Mesenchymal stem cell (in vitro differentiated cells and primary cell): ENCODE data around the gene BRIP1.
"Not testable (repeated sequence)": the region's sequence is repeated elsewhere in the genome, so short reads cannot be mapped to it uniquely, and the experiment has no call there.

Source experiments
- DNase-seq: peaks from one replicate; pipeline ENCODE4 v3.0.0-alpha.2; 2013
- H2AFZ ChIP-seq: one replicate; pipeline ENCODE4 v1.6.1; 2013; ENCODE audit warnings: low read depth, mild to moderate bottlenecking, control low read depth, inconsistent platforms, low read length, moderate library complexity
- H2AK5ac ChIP-seq: 2 replicates; pipeline ENCODE4 v1.6.1; 2013; ENCODE audit warnings: low read length, moderate library complexity, mild to moderate bottlenecking, inconsistent platforms; ENCODE audit not compliant: severe bottlenecking
- H2BK120ac ChIP-seq: one replicate; pipeline ENCODE4 v1.6.1; 2013; ENCODE audit warnings: low read depth, mild to moderate bottlenecking, inconsistent platforms, low read length, moderate library complexity
- H2BK12ac ChIP-seq, 2 experiments: one replicate each; pipeline ENCODE4 v1.6.1; 2013; ENCODE audit warnings: inconsistent platforms in 2 of 2, low read length in 2 of 2, mild to moderate bottlenecking in 2 of 2, moderate library complexity in 2 of 2, control low read depth in 1 of 2
- H2BK15ac ChIP-seq: one replicate; pipeline ENCODE4 v1.6.1; 2013; ENCODE audit warnings: mild to moderate bottlenecking, low read depth, inconsistent platforms; ENCODE audit not compliant: poor library complexity, severe bottlenecking
- H2BK5ac ChIP-seq: 2 replicates; pipeline ENCODE4 v1.6.1; 2013; ENCODE audit warnings: low read depth, mild to moderate bottlenecking, low read length, control low read depth, inconsistent platforms; ENCODE audit not compliant: poor library complexity, severe bottlenecking
- H3K14ac ChIP-seq, 2 experiments: one replicate each; pipeline ENCODE4 v1.6.1; 2013; ENCODE audit warnings: inconsistent platforms in 2 of 2, low read length in 2 of 2, control low read depth in 1 of 2, mild to moderate bottlenecking in 1 of 2, moderate library complexity in 1 of 2
- H3K18ac ChIP-seq, 2 experiments: one replicate each; pipeline ENCODE4 v1.6.1; 2013; ENCODE audit warnings: inconsistent platforms in 2 of 2, low read length in 2 of 2, control low read depth in 1 of 2, low read depth in 1 of 2, mild to moderate bottlenecking in 1 of 2
- H3K23ac ChIP-seq, 2 experiments: one replicate each; pipeline ENCODE4 v1.6.1; 2013; ENCODE audit warnings: inconsistent platforms in 2 of 2, low read length in 2 of 2, mild to moderate bottlenecking in 2 of 2, moderate library complexity in 2 of 2, control low read depth in 1 of 2
- H3K27ac ChIP-seq: 2 replicates; pipeline ENCODE4 v1.5.1; 2013; ENCODE audit warnings: mild to moderate bottlenecking, moderate library complexity, low read length, control low read depth, inconsistent platforms; ENCODE audit not compliant: poor library complexity, severe bottlenecking
- H3K27me3 ChIP-seq, 2 experiments: 2 replicates each; pipeline versions ENCODE4 v1.6.1 to v1.7.0; 2013; ENCODE audit warnings: low read length in 2 of 2, mild to moderate bottlenecking in 2 of 2, moderate library complexity in 2 of 2, control low read depth in 1 of 2, inconsistent platforms in 1 of 2; ENCODE audit not compliant: control insufficient read depth in 1 of 2, insufficient read depth in 1 of 2
- H3K36me3 ChIP-seq, 2 experiments: 2 replicates each; pipeline versions ENCODE4 v1.6.1 to v1.7.0; 2013; ENCODE audit warnings: low read length in 2 of 2, control low read depth in 1 of 2, inconsistent platforms in 1 of 2, low read depth in 1 of 2, mild to moderate bottlenecking in 1 of 2; ENCODE audit not compliant: insufficient read depth in 2 of 2, control insufficient read depth in 1 of 2
- H3K4ac ChIP-seq, 2 experiments: one replicate each; pipeline ENCODE4 v1.6.1; 2013; ENCODE audit warnings: inconsistent platforms in 2 of 2, low read length in 2 of 2, mild to moderate bottlenecking in 2 of 2, moderate library complexity in 2 of 2, control low read depth in 1 of 2, low read depth in 1 of 2
- H3K4me1 ChIP-seq: 2 replicates; pipeline ENCODE4 v1.6.1; 2013; ENCODE audit warnings: low read depth, low read length, control low read depth; ENCODE audit not compliant: control insufficient read depth, insufficient read depth
- H3K4me2 ChIP-seq: 2 replicates; pipeline ENCODE4 v1.6.1; 2013; ENCODE audit warnings: low read length, mild to moderate bottlenecking, inconsistent platforms; ENCODE audit not compliant: poor library complexity, severe bottlenecking
- H3K4me3 ChIP-seq, 2 experiments: 2 replicates each; pipeline versions ENCODE4 v1.5.1 to v1.7.0; 2013; ENCODE audit warnings: low read length in 2 of 2, mild to moderate bottlenecking in 2 of 2, control low read depth in 1 of 2, low read depth in 1 of 2; ENCODE audit not compliant: insufficient read depth in 1 of 2
- H3K79me1 ChIP-seq: replicated peaks from 2 replicates; pipeline ENCODE4 v1.6.1; 2013; ENCODE audit warnings: mild to moderate bottlenecking, control low read depth, low read length, inconsistent platforms; ENCODE audit not compliant: poor library complexity, severe bottlenecking
- H3K9ac ChIP-seq: 2 replicates; pipeline ENCODE4 v1.7.0; 2013; ENCODE audit warnings: mild to moderate bottlenecking, low read length, moderate library complexity
- H3K9me3 ChIP-seq: 2 replicates; pipeline ENCODE4 v1.7.0; 2013; ENCODE audit warnings: mild to moderate bottlenecking, low read length; ENCODE audit not compliant: control insufficient read depth
- H4K8ac ChIP-seq: one replicate; pipeline ENCODE4 v1.6.1; 2013; ENCODE audit warnings: inconsistent platforms, mild to moderate bottlenecking, low read length, moderate library complexity
- H4K91ac ChIP-seq: one replicate; pipeline ENCODE4 v1.6.1; 2013; ENCODE audit warnings: mild to moderate bottlenecking, low read length, inconsistent platforms
- WGBS: methylation state at CpG from one replicate; pipeline ENCODE4 v1.1.7; 2013; ENCODE audit warnings: mixed read lengths; 5-methylcytosine and 5-hydroxymethylcytosine counted together

The BRIP1 gene

GRCh38 chr17:61782683-61783082, 80.6 kb downstream of the BRIP1 start:
- Histone ChIP-seq H3K18ac (no peak overlapping the region), H3K4me3 (no peak overlapping the region), H4K8ac (no peak overlapping the region), H3K4me2 (no peak overlapping the region), H3K27me3 (no peaks in the 10 kb centered on the region), H2BK120ac (no peak overlapping the region), H2BK5ac (no peak overlapping the region), H2AK5ac (no peak overlapping the region), H3K36me3 (no peaks in the 10 kb centered on the region), H2BK15ac (no peak overlapping the region), H3K9me3 (no peaks in the 10 kb centered on the region), H3K4ac (no peak overlapping the region), H4K91ac (no peak overlapping the region), H2AFZ (no peak overlapping the region), H3K14ac (no peak overlapping the region), H3K9ac (no peak overlapping the region), H3K4me1 (no peaks in the 10 kb centered on the region), H3K79me1 (no peaks in the 10 kb centered on the region), H3K23ac (no peak overlapping the region), H3K27ac (no peak overlapping the region), H2BK12ac (no peak overlapping the region)
- 40% methylated on average over 1 of the region's 1 CpG for WGBS
- DNase-seq = no peak

- H3K4me1 ChIP-seq = no peaks in the 10 kb centered on the region
- H2BK120ac ChIP-seq = no peak overlapping the region
- no peak overlapping the region for H3K4me3 ChIP-seq
- H4K91ac ChIP-seq = no peak overlapping the region
- no peak overlapping the region for H3K4ac ChIP-seq
- H3K27me3 ChIP-seq = no peaks in the 10 kb centered on the region
- H3K9ac ChIP-seq = no peak overlapping the region
- H2BK12ac ChIP-seq = no peak overlapping the region
- H2BK15ac ChIP-seq = no peak overlapping the region
- no peak overlapping the region for H3K23ac ChIP-seq
- H3K18ac ChIP-seq = no peak overlapping the region
- DNase-seq = no peak
- H2AFZ ChIP-seq = no peak overlapping the region
- WGBS = 100% methylated on average over 1 of the region's 2 CpGs
- no peak overlapping the region for H3K27ac ChIP-seq
- H3K4me2 ChIP-seq = no peak overlapping the region
- peaks cover 12% of the 10 kb centered on the region for H3K9me3 ChIP-seq
- H3K79me1 ChIP-seq = peaks cover 4% of the 10 kb centered on the region
- H3K36me3 ChIP-seq = no peaks in the 10 kb centered on the region
- H2BK5ac ChIP-seq = no peak overlapping the region
- H3K14ac ChIP-seq = no peak overlapping the region
- no peak overlapping the region for H4K8ac ChIP-seq
- H2AK5ac ChIP-seq = no peak overlapping the region
These were observed 88.0 kb downstream of the BRIP1 start for GRCh38 chr17:61775364-61775763.

GRCh38 chr17:61774724-61775123, 88.6 kb downstream of the BRIP1 start:
- Histone ChIP-seq H2BK12ac (no peak overlapping the region), H3K14ac (no peak overlapping the region), H2AK5ac (no peak overlapping the region), H2AFZ (no peak overlapping the region), H3K4me3 (no peak overlapping the region), H4K91ac (no peak overlapping the region), H3K9ac (no peak overlapping the region), H3K36me3 (no peaks in the 10 kb centered on the region), H4K8ac (no peak overlapping the region), H2BK15ac (no peak overlapping the region), H3K27me3 (no peaks in the 10 kb centered on the region), H3K79me1 (peaks cover 4% of the 10 kb centered on the region), H2BK120ac (no peak overlapping the region), H2BK5ac (no peak overlapping the region), H3K4me1 (no peaks in the 10 kb centered on the region), H3K23ac (no peak overlapping the region), H3K9me3 (peaks cover 18% of the 10 kb centered on the region), H3K4me2 (no peak overlapping the region), H3K27ac (no peak overlapping the region), H3K18ac (no peak overlapping the region), H3K4ac (no peak overlapping the region)
- WGBS = no CpG with 5 or more reads among the region's 2 CpGs
- no peak for DNase-seq

- not testable (repeated sequence) for H2BK15ac ChIP-seq, H3K4me2 ChIP-seq, H3K27me3 ChIP-seq, H3K27ac ChIP-seq, H3K36me3 ChIP-seq, H3K23ac ChIP-seq, H3K4me1 ChIP-seq, H2BK120ac ChIP-seq, H3K4me3 ChIP-seq, H3K79me1 ChIP-seq, H3K14ac ChIP-seq, H2BK12ac ChIP-seq, H4K91ac ChIP-seq, H4K8ac ChIP-seq, H3K4ac ChIP-seq, H3K9ac ChIP-seq, H3K18ac ChIP-seq, H2AFZ ChIP-seq, DNase-seq, H2AK5ac ChIP-seq, H2BK5ac ChIP-seq
- 100% methylated on average over 2 of the region's 3 CpGs for WGBS
- H3K9me3 ChIP-seq = peaks cover 18% of the 10 kb centered on the region
These were observed 89.2 kb downstream of the BRIP1 start for GRCh38 chr17:61774087-61774486.
